ENCODE measurements around the gene CDKN1B.

- TF ChIP-seq CTCF (IDR thresholded peaks at IDR 0.05; ENCODE audit: poor library complexity): no peak
- no peak for TF ChIP-seq EZH2 (IDR thresholded peaks at IDR 0.05; ENCODE audit: borderline replicate concordance)
Observed at GRCh38 chr12:12734054-12734453, 16.9 kb downstream of the CDKN1B start.
